GM12892 (cell line): ENCODE results near the gene CDIPT.
"Not testable (repeated sequence)": the region's sequence is repeated elsewhere in the genome, so short reads cannot be mapped to it uniquely, and the experiment has no call there.

Experiments
- POLR2A ChIP-seq: IDR thresholded peaks from 2 replicates; pipeline ENCODE4 v1.6.1; 2011; ENCODE audit warnings: low read depth, low read length, control low read depth
- POLR2AphosphoS5 ChIP-seq: IDR thresholded peaks from 2 replicates; pipeline ENCODE4 v1.6.1; 2011; ENCODE audit warnings: low read depth, low read length, control low read depth
- TAF1 ChIP-seq: IDR thresholded peaks from 2 replicates; pipeline ENCODE4 v1.6.1; 2011; ENCODE audit warnings: low read depth, mild to moderate bottlenecking, control low read depth, low read length, borderline replicate concordance

DNA sequence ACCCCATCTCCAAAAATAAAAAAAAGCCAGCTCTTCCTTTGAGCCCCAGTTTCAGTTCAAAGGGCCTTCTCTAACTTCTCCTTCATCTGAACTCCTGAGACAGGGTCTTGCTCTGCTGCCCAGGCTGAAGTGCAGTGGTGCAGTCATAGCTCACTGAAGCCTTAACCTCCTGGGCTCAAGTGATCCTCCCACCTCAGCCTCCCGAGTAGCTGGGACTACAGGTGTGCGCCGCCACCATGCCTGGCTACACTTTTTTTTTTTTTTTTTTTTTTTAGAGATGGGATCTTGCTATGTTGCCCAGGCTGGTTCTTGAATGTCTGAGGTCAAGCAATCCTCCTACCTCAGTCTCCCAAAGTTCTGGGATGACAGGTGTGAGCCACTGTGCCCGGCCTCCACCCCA, 29.8 kb downstream of the CDIPT start:
- not testable (repeated sequence) for TF ChIP-seq POLR2AphosphoS5, TAF1, POLR2A
